HG02840 (cell line): ENCODE data around the gene TMEM150A.
"Not testable (repeated sequence)": the region's sequence is repeated elsewhere in the genome, so short reads cannot be mapped to it uniquely, and the experiment has no call there.

Experiments
- ATAC-seq: cut with Tn5 transposase; IDR thresholded peaks from one replicate; pipeline ENCODE4 v1.9.1; 2021; ENCODE audit warnings: mild to moderate bottlenecking, moderate library complexity, moderate number of reproducible peaks; ENCODE audit not compliant: unreplicated experiment, low FRiP score

Gene TMEM150A

GRCh38 chr2:85577386-85578242 lies 24.9 kb downstream of the TMEM150A start, which contains the start of gene VAMP8:
VAMP8 (plus strand) TSS chr2:85577586; CDS start chr2:85577647, 61 bp downstream.
- no peak for ATAC-seq

GRCh38 chr2:85577063-85577385 lies 25.5 kb downstream of the TMEM150A start:
- ATAC-seq: no peak

DNA sequence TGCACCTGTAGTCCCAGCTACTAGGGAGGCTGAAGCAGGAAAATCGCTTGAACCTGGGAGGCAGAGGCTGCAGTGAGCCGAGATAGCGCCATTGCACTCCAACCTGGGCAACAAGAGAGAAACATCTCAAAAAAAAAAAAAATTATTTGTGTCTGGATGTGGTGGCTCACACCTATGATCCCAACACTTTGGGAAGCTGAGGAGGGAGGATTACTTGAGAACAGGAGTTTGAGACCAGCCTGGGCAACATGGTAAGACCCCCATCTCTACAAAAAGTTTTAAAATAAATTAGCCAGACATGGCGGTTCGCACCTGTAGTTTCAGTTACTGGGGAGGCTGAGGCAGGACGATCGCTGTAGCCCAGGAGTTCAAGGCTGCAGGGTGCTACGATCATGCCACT lies 26.8 kb downstream of the TMEM150A start:
- no peak for ATAC-seq

GRCh38 chr2:85566265-85566664 lies 36.2 kb downstream of the TMEM150A start:
- ATAC-seq: no peak

GRCh38 chr2:85564144-85564563 lies 38.3 kb downstream of the TMEM150A start:
- ATAC-seq: no peak

- ATAC-seq: peak; percentile 90
Measured at GRCh38 chr2:85561280-85562212, 41.0 kb downstream of the TMEM150A start, which contains the start of gene GGCX. GGCX (minus strand) TSS chr2:85561493; CDS start chr2:85561428, 65 bp downstream.

DNA sequence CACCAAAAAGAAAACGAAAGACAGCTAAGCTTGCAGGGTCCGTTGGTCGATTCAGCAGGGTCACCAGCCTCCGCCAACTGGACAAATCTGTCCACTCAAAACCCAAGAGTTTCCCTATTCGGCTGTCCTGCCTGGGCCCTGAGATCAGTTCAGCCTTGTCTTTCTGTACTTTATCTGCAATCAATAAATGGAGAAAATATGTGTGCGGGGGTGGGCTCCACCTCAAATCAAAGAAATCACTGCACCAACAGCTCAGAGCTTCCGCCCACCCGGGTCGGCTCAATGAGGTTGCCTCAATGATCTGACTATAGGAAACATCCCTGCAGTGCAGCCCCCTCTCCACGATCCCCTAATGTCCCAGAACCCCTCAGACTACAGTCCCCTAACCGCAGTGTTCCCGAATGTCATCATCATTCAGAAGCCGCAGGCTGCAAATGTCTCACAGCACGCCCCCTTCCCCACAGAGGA lies 41.7 kb downstream of the TMEM150A start:
- ATAC-seq: peak; percentile 11

- ATAC-seq: not testable (repeated sequence)
Measured at GRCh38 chr2:85560403-85560726, 42.1 kb downstream of the TMEM150A start.

- no peak for ATAC-seq
Measured at GRCh38 chr2:85558160-85558559, 44.3 kb downstream of the TMEM150A start.

DNA sequence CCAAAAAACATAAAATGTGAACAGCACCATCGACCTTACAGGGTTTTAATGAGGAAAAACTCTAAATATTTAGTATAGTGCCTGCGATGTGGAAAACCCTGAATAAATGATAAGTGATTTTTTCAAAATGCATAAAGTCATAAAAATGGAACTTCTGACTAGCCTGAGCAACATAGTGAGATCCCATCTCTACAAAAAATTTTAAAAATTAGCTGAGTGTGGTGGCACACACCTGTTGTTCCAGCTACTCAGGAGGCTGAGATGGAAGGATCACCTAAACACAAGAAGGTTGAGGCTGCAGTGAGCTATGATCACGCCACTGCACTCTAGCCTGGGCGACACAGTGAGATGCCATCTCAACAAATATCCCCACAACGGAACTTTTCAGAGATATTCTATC lies 45.4 kb downstream of the TMEM150A start:
- ATAC-seq: no peak

DNA sequence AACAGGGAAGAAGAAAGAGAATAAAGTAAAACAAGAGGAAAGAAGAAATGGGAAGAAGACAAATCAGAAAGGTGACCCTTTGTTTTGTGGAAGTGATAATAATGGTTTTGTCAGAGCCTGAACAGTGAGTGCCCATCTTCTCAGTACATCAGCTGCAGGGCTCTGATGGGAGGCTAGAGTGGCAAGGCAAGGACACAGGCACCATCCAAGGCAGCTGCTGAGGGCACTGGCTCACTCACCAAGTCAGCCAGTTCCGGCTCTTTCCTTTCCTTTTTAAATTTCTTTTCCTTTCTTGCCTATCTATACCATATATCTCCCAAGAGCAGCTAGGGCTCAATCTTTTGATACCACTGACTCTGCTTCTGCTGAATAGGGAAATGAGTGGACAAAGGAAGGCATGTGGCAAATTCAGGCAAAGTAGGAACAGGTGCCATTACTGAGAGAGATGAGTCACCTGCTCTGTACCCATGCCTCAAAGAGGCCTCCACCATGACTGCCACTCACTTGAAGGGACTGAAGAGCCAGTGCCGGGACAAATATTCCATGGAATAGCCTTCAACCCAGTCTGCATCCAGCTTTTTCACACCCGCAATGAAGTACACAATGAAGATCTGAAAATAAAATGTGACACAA lies 47.4 kb downstream of the TMEM150A start:
- ATAC-seq: no peak

- ATAC-seq: no peak
Measured at GRCh38 chr2:85553184-85553583, 49.3 kb downstream of the TMEM150A start.

GRCh38 chr2:85551698-85552678 lies 50.5 kb downstream of the TMEM150A start:
- ATAC-seq: no peak

DNA sequence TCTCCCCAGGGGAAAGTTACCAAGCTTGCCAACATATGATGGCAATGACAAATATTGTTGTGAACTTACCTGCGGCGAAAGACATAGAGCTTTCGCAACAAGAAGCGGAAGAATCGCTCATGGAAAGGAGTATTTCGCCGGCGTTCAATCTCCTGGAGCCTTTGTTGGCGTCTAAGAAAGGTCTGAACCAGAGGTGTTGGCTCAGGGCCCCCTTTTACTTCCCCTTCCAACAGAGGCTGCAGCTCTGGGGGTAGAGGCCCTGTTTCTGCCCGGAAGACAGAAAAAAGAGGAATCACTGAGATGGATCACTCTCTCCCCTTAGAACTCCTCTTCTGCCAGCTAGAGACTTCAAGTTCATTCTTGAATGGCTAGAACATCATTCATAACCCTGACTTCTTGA lies 52.0 kb downstream of the TMEM150A start:
- no peak for ATAC-seq

- no peak for ATAC-seq
Measured at GRCh38 chr2:85549826-85550225, 52.7 kb downstream of the TMEM150A start.

DNA sequence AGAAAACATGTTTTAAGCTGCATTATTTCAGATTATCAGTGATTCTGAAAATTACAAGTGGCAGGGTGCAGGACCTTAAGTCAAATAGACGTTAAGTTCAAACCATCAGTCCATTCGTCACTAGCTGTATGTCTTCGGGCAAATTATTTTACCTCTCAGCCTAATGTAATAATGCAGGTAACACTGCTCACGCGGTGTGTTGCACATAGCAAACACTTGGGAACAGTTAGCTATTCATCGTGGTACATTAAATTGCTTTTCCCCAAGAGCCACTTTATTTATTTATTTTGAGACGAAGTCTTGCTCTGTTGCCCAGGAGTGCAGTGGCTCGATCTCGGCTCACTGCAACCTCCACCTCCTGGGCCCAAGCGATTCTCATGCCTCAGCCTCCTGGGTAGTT lies 53.4 kb downstream of the TMEM150A start:
- ATAC-seq: no peak

DNA sequence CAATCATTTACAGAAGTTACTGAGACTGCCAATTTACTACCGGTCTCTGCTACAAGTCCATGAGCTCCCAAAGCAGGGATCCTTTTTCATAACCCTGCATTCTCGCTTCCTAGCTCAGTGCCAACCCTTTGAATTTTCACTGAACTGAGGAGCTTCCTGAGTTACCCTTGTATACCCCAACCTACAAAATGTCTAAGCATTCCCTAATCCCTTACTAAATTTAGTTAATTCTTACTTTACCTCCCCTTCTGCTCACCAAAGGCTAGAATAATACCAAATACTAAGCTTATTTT lies 53.9 kb downstream of the TMEM150A start:
- ATAC-seq: no peak
